H54 (cell line): ENCODE results near the gene CYP27A1.
"Not testable (repeated sequence)": the region's sequence is repeated elsewhere in the genome, so short reads cannot be mapped to it uniquely, and the experiment has no call there.

ENCODE experiments used
- DNase-seq: peaks from one replicate; pipeline ENCODE4 v3.0.0; 2011; ENCODE audit warnings: low spot score, mixed read lengths; ENCODE audit not compliant: insufficient read length
- FAIRE-seq: peaks from 3 replicates; lab custom pipeline; 2011; peaks lifted over from hg19 to GRCh38; lab: Jason Lieb, UNC
- POLR2A ChIP-seq: IDR thresholded peaks from 2 replicates; pipeline ENCODE4 v1.6.1; 2011; ENCODE audit warnings: low read depth, mild to moderate bottlenecking, low read length

The CYP27A1 gene

DNA sequence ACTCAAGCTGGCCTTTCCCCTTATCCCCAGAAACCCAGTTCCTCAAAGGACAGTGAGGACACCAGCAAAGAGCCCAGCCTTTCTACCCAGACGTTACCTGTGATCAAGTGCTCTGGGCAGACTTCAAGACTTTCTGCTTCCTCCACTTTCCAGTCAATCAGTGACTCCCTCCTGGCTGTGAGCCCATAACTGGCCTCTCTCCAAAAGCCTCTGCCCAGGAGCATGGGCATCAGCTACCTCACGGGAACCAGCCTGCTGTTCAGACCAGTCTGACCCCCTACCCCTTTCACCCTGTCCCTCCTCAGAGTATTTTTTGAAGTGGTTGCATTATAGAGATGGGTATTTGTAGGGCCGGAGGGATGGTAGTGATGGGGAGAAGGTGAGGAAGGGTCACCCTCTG is 27.7 kb upstream of the CYP27A1 start:
- DNase-seq, result no peak
- no peak for TF ChIP-seq POLR2A
- no peak for FAIRE-seq

DNA sequence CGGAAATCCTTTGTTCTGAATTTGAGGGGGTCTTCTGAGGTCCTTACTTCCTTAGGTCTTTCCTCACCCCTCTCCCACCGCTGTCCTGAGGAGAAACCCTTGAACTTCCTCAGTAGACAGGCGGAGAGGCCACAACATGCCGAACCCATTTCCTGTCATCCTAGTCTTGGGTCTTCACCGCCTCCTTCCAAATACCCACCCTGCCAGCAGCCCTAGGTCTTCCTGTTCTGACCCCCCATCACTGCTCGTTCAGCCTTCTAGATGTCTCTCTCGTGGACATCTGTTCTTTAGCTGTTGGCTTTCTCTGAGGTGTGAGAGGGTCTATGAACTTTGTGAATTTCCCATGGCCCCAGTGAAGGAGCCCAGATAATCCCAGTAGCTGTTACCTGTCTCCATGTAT is 27.2 kb upstream of the CYP27A1 start:
- no peak for FAIRE-seq
- no peak for TF ChIP-seq POLR2A
- no peak for DNase-seq

DNA sequence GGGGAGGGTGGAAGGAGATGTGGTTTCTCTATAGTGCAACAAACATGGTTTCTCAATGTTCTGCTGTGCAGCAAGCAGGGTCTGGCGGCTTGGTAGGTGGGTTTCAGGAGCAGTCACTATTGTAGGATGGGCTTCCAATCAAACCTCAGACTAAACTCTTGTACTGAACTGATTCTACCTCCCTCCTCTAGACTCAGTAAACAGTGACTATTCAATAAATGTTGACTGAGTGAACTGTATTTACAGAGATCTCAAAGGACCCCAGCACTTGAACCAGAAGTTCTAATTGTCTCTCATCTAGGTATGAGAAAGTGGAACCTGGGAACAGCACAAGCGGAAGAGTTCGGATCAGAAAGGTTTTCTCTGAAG is 26.8 kb upstream of the CYP27A1 start:
- DNase-seq (no peak), FAIRE-seq (no peak)
- no peak for TF ChIP-seq POLR2A

DNA sequence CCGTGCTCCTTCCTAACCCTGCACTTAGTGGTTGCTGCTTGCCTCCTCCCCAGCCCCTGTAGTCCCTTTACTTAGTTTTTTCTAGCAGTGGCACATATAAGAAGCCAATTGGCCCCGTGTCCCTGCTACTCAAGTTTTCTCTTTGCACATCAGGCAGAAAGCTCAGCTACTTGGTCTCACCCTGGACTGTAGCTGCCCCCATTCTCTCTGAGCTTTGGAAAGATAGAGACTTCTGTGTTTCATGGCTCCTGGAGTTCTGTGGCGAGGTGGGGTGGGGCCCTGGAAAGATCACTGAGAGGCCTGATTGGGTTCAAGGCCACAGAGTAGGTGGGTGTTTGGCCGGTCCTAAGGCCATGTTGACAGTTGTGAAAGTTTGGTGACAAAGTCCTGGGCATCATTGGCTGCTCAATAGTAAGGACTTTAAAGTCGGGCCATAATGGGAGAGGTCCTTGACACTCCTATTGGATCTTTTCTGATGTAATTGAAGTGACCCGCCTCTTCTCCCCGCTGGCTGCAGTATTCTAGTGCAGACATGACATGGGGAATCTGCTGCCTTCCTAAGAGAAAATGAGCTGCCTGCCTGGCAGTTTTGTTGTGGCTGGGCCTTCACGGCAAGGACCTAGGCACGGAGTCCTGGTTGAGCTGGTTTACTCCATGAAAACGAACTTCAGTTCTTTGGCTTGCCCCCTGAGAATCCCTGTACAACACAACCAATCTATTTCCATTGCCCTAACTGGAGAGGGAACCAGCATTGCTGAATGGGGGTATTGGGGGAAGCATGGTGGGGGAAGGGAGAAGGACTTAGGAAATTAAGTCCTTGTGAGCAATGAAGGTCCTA is 26.2 kb upstream of the CYP27A1 start:
- FAIRE-seq (no peak), DNase-seq (no peak)
- no peak for TF ChIP-seq POLR2A

DNA sequence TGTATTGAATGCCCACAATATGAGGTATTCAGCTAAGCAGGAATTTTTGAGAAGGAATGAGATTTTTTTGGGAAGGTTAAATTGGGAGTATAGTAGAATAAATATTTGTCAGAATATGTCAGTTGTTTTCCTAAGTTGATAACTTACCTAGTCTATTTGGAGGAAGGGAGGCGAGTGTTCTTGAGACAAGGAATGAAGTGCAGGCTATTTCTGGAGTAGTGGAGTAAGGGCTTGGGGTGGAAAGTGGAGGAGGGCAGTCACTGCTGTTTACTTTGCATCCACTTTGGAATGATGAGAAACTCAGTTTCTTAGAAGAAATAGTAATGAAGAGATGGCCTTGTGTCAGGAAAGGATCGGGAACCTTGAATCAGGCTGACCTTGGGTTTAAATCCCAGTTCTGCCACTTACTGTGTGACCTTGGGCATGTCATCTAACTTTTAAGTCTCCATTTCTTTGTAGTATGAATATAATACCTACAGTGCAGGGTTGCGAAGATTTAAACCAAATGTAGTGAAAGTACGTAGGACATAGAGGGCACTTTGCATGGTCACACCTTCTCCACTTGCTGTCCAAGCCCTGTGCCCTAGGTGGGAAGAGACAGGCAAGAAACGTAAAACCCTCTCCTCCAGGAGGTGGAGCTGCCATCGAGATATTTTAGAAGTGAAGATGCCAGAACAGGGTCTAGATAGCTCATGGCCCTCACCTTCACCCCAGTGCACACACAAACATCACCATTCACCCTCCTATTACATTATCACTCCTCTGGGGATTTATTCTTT is 25.2 kb upstream of the CYP27A1 start:
- DNase-seq, result no peak
- no peak for TF ChIP-seq POLR2A
- FAIRE-seq, result no peak

DNA sequence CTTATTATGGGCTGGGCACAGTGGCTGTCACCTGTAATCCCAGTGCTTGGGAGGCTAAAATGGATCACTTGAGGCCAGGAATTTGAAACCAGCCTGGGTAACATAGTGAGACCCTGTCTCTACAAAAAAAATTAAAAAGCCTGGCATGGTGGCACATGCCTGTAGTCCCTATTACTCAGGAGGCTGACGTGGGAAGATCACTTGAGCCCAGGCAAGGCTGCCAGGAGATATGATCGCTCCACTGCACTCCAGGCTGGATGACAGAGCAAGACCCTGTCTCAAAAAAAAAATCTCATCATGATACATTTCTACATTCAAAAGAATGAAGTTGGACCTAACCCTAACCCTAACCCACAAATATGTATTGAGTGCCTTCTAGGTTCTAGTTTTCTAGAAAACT is 20.2 kb upstream of the CYP27A1 start:
- FAIRE-seq, result no peak
- no peak for TF ChIP-seq POLR2A
- no peak for DNase-seq

DNA sequence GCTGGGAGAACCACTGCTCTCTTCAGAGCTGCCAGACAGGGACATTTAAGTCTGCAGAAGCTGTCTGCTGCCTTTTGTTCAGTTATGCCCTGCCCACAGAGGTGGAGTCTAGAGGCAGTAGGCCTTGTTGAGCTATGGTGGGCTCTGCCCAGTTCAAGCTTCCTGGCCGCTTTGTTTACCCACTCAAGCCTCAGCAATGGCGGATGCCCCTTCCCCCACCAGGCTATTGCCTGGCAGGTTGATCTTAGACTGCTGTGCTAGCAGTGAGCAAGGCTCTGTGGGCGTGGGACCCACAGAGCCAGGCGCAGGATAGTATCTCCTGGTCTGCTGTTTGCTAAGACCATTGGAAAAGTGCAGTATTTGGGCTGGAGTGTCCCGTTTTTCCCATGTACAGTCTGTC is 9.2 kb upstream of the CYP27A1 start:
- not testable (repeated sequence) for FAIRE-seq, DNase-seq

DNA sequence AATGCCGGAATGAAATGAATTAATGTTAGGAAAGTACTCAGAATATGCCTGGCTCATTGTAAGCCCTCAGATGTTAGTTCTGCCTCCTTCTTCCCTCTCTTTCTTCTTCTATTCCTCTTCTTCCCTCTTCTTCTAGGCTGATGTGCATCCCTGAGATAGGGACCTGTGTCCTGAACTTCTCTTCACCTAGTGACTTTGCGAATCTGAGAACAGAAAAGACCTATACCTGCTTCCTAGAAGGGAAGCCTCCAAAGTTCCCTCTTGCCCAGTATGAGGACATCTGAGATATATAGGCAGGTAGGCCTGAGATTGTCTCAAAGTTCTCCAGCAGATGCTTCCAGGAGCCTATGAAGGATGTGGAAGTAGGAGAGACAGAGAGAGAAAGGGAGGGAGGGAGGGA is 8.1 kb upstream of the CYP27A1 start:
- FAIRE-seq (no peak), DNase-seq (no peak)
- no peak for TF ChIP-seq POLR2A

DNA sequence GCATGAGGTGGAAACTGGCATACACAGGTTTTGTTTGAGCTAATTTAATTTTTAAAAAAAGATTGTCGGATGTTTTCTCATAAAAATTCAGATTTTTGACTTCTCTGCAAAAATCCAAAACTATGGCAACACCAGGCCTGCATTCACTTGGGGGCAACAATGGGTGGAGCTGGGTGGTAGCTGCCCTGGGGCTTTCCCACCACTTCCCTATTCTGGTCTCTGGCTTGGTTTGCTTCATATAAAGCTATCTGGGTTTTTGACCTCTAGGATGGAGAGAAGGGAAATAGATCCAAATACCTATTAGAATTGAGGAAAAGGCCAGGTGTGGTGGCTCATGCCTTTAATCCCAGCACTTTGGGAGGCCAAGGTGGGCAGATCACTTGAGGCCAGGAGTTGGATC is 5.5 kb upstream of the CYP27A1 start:
- FAIRE-seq (no peak), DNase-seq (no peak)
- TF ChIP-seq POLR2A, result no peak

DNA sequence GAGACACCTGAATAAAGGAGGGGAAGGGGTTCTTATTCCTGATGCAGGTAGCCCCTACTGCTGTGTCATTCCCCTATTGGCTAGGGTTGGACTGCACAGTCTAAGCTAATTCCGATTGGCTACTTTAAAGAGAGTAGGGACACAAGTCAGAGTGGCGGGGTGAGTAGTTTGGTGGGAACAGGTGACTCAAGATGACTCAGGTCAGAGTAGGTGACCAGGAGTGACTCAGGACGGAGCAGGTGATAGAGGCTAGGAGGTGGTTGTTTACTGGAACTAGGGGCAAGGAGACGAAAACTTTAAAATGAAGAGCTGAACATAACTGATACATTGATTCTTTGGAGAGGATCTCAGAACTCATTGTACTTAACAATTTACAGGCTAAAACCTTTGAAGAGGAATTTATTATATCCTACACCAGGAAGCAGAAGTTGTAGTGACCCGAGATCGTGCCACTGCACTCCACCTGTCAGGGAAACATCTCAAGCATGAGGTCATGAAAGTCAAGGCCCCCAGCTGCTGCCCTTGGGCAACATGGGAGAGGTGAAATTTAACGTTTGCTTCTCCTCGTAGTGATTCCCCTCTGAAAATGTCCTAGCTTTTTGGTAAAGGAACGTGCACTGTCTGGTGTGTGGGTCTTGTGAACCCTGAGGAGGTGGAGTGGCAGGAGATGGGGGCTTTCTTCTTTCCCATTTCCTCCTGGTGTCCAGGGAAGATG is 4.5 kb upstream of the CYP27A1 start:
- no peak for TF ChIP-seq POLR2A
- no peak for DNase-seq
- FAIRE-seq, result no peak

DNA sequence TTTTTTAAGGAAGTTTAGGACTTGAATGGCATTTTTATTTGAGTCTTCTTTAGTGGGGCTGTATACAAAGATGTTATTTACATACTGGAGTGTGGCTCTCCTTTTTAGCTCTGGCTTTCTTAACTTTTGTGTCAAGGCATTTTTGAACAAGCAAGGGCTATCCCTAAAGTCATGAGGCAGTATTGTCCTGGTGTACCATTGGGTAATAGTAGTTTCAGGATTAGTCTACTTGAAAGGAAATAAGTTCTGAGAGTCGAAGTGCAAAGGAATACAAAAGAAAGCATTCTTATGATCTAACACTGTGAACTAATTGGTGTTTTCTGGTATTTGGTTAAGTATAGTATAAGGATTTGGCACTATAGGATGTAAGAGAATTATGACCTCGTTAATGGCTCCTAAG is 1.9 kb upstream of the CYP27A1 start:
- FAIRE-seq, result no peak

DNA sequence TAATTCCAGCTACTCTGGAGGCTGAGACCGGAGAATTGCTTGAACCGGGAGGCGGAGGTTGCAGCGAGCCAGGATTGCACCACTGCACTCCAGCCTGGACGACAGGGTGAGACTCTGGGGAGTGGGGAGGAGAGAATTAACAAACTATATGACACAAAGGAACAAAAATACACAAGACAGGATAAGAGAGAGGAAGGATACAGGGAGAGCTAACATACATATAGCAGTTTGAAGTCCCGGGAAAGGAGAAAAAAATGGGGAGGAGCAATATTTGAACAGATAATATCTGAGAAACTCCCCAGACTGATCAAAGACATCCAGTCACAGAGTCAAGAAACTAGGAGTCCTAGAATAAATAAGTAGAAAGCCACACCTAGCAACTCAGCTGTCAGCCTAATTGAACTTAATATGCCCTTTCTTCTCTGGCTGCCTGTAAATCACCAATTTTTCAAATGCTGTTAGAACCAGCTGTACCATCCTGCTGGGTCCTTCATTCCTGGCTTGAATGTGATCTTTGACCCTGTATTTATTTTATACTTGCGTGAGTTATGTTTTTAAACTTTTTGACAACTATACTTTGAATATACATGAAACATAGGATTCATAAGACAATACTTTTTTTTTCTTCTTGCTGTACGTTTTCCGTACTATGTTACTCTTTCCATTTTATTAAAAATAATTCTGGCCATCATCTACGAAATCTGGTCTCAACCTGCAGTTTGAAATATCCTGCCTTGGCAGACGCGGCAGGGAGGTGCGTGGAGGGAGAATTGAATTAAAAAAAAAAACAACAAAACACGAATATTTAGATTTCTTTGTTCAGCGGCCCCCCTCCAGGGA is 876 bp upstream of the CYP27A1 start:
- no peak for DNase-seq
- no peak for TF ChIP-seq POLR2A
- no peak for FAIRE-seq

More for the DNA sequence above, 1.9 kb upstream of the CYP27A1 start:
- no peak for DNase-seq
- no peak for TF ChIP-seq POLR2A

DNA sequence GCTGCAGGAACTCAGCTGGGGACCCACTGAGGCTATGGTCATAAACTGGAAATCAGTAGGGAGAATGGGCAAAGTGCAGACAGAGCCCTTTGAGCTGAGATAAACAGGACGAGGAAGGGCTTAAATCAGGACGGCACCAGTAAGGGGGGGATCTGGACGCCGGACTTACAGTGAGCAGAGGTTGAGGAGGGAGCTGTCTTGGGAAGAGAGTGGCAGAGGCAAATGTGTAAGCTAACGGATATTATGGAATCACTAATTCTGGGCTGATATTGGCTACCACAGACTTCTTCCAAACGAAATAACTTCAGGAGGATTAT is 539 bp downstream of the CYP27A1 start:
- no peak for TF ChIP-seq POLR2A
- no peak for FAIRE-seq

More for the DNA sequence above, 539 bp downstream of the CYP27A1 start:
- no peak for DNase-seq
